CD14-positive monocyte (primary cell): Measurements from ENCODE around the gene MUC6. TPM values are rescaled to one million over a fixed set of nuclear protein-coding genes. Genes with fewer than 3 reads are reported as not detected.

ENCODE experiments used
- DNase-seq, 3 donors: peaks; one replicate each; pipeline ENCODE4 v3.0.0-alpha.2; 2011 to 2022
- H2AFZ ChIP-seq: 2 replicates; pipeline ENCODE4 v1.6.0; 2012; ENCODE audit warnings: mild to moderate bottlenecking, low read depth, low read length, inconsistent platforms; ENCODE audit not compliant: insufficient read depth, poor library complexity, severe bottlenecking
- H3K27ac ChIP-seq, 2 donors: 1 replicate in 1 of 2; 2 replicates in 1 of 2; pipeline ENCODE4 v1.5.1; 2012 to 2013; ENCODE audit warnings: low read length in 2 of 2, control low read depth in 1 of 2, inconsistent platforms in 1 of 2, low read depth in 1 of 2, mild to moderate bottlenecking in 1 of 2
- H3K27me3 ChIP-seq, 2 donors: one replicate each; pipeline versions ENCODE4 v1.6.0 to v1.6.1; 2011 to 2013; ENCODE audit warnings: low read length in 2 of 2; ENCODE audit not compliant: control insufficient read depth in 2 of 2, insufficient read depth in 2 of 2
- H3K36me3 ChIP-seq, 2 donors: replicated peaks in 1 of 2; 1 replicate in 1 of 2; 2 replicates in 1 of 2; pipeline versions ENCODE4 v1.5.1 to v1.6.1; 2012 to 2013; ENCODE audit warnings: low read length in 2 of 2, control low read depth in 1 of 2, inconsistent platforms in 1 of 2, mild to moderate bottlenecking in 1 of 2; ENCODE audit not compliant: insufficient read depth in 2 of 2, control insufficient read depth in 1 of 2
- H3K4me1 ChIP-seq, 2 donors: 1 replicate in 1 of 2; 2 replicates in 1 of 2; pipeline versions ENCODE4 v1.5.1 to v1.6.1; 2012 to 2013; ENCODE audit warnings: low read length in 2 of 2, control low read depth in 1 of 2, inconsistent platforms in 1 of 2, mild to moderate bottlenecking in 1 of 2, moderate library complexity in 1 of 2; ENCODE audit not compliant: insufficient read depth in 2 of 2, control insufficient read depth in 1 of 2
- H3K4me2 ChIP-seq: replicated peaks from 2 replicates; pipeline ENCODE3; 2012; ENCODE audit warnings: low read length, moderate library complexity, mild to moderate bottlenecking; ENCODE audit not compliant: poor library complexity, severe bottlenecking; ENCODE audit errors: extremely low read depth
- H3K4me3 ChIP-seq, 3 experiments: fragments of 200-600 bp in 1 of 3; sonication (generic) in 1 of 3; replicated peaks in 1 of 3; 1 replicate in 2 of 3; 2 replicates in 1 of 3; pipeline ENCODE4 v1.5.1; 2011 to 2013; ENCODE audit warnings: low read length in 3 of 3, mild to moderate bottlenecking in 3 of 3, control low read depth in 2 of 3, low read depth in 2 of 3, inconsistent platforms in 1 of 3, moderate library complexity in 1 of 3
- H3K79me2 ChIP-seq: 2 replicates; pipeline ENCODE4 v1.6.0; 2012; ENCODE audit warnings: mild to moderate bottlenecking, control low read depth, inconsistent platforms, low read length, moderate library complexity; ENCODE audit not compliant: insufficient read depth
- H3K9ac ChIP-seq: 2 replicates; pipeline ENCODE4 v1.6.0; 2017; ENCODE audit warnings: low read length, mild to moderate bottlenecking; ENCODE audit not compliant: insufficient read depth, poor library complexity, severe bottlenecking
- H3K9me3 ChIP-seq, 2 donors: replicated peaks in 1 of 2; 1 replicate in 1 of 2; 2 replicates in 1 of 2; pipeline versions ENCODE4 v1.5.1 to v1.6.1; 2012 to 2013; ENCODE audit warnings: low read length in 2 of 2, control low read depth in 1 of 2; ENCODE audit not compliant: control insufficient read depth in 1 of 2, insufficient read depth in 1 of 2
- H4K20me1 ChIP-seq: 2 replicates; pipeline ENCODE4 v1.6.0; 2012; ENCODE audit warnings: mild to moderate bottlenecking, low read length, control low read depth, moderate library complexity; ENCODE audit not compliant: insufficient read depth
- H3K27ac Mint-ChIP-seq, 7 donors: one replicate each; pipeline ENCODE4 v1.8.0; 2020; ENCODE audit warnings: mild to moderate bottlenecking in 7 of 7, mixed read lengths in 7 of 7, moderate library complexity in 6 of 7, inconsistent platforms in 2 of 7
- H3K27me3 Mint-ChIP-seq, 3 donors: one replicate each; pipeline ENCODE4 v1.8.0; 2021 to 2022; ENCODE audit warnings: low read depth in 3 of 3, mild to moderate bottlenecking in 3 of 3, mixed read lengths in 3 of 3, moderate library complexity in 3 of 3, inconsistent platforms in 1 of 3
- H3K36me3 Mint-ChIP-seq, 2 donors: one replicate each; pipeline ENCODE4 v1.8.0; 2020; ENCODE audit warnings: mixed read lengths in 2 of 2, inconsistent platforms in 1 of 2, mild to moderate bottlenecking in 1 of 2
- H3K4me1 Mint-ChIP-seq: one replicate; pipeline ENCODE4 v1.8.0; 2020; ENCODE audit warnings: mild to moderate bottlenecking, mixed read lengths
- H3K4me3 Mint-ChIP-seq, 2 donors: one replicate each; pipeline ENCODE4 v1.8.0; 2020; ENCODE audit warnings: mild to moderate bottlenecking in 2 of 2, mixed read lengths in 2 of 2, moderate library complexity in 1 of 2
- H3K9me3 Mint-ChIP-seq, 7 donors: one replicate each; pipeline ENCODE4 v1.8.0; 2020 to 2022; ENCODE audit warnings: mixed read lengths in 7 of 7, mild to moderate bottlenecking in 6 of 7, moderate library complexity in 6 of 7, inconsistent platforms in 2 of 7
- CTCF ChIP-seq: fragments of 200-600 bp; IDR thresholded peaks from one replicate; pipeline ENCODE4 v1.8.0; 2022; ENCODE audit warnings: antibody characterized with exemption, mild to moderate bottlenecking
- WGBS: methylation state at CpG from one replicate; pipeline ENCODE4 v1.1.5; 2013; ENCODE audit warnings: missing lambda C conversion rate; ENCODE audit not compliant: insufficient coverage; 5-methylcytosine and 5-hydroxymethylcytosine counted together
- intact Hi-C, 2 donors: fragments of 100-400 bp; cut with micrococcal nuclease; formaldehyde crosslinking; loops; one replicate each; pipeline versions ENCODE4 v1.15.0 to v1.15.1; 2023
- polyA plus RNA-seq, 3 donors: library from polyadenylated mRNA; depleted of rRNA in 1 of 3; unstranded in 2 of 3; stranded (reverse) in 1 of 3; fragments of 300-500 nt in 2 of 3; fragments of >200 nt in 1 of 3; fragmentation: Illumina TruSeq in 2 of 3; gene quantifications; 1 replicate in 2 of 3; 2 replicates in 1 of 3; pipeline ENCODE4 v1.2.3, GENCODE V29; 2012 to 2021

Gene MUC6
- polyA plus RNA-seq, 3 donors: not detected

DNA sequence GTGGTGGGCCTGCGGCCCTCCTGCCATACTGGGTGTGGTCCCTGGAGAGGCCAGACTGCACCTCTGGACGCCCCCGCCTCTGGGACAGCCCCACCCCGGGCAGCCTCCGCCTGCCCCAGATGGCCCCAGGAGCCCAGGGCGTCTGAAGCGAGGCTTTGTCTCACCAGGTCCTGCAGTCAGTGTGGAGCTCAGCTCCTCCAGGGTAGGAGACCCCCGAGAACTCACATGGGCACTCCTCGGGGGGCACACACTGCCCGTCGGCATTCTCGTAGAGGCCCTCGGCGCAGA, 10.4 kb downstream of the MUC6 start:
- H3K4me1 Mint-ChIP-seq: no peaks in the 10 kb centered on the region
- intact Hi-C loops: no loop called here
- H3K4me1 ChIP-seq: no peaks in the 10 kb centered on the region
- H3K27ac Mint-ChIP-seq: no peak overlapping the region
- no peaks in the 10 kb centered on the region for H3K36me3 ChIP-seq
- H2AFZ ChIP-seq: no peak overlapping the region
- H3K27me3 ChIP-seq: no peaks in the 10 kb centered on the region
- no peak for DNase-seq
- H3K4me3 Mint-ChIP-seq: no peak overlapping the region
- H3K4me2 ChIP-seq: no peak overlapping the region
- no peaks in the 10 kb centered on the region for H3K36me3 Mint-ChIP-seq
- no peak overlapping the region for H3K27ac ChIP-seq
- no peaks in the 10 kb centered on the region for H4K20me1 ChIP-seq
- peaks cover 0 to 3% (median 0%) of the 10 kb centered on the region in 3 donors for H3K27me3 Mint-ChIP-seq
- H3K79me2 ChIP-seq: no peaks in the 10 kb centered on the region
- no peaks in the 10 kb centered on the region for H3K9me3 ChIP-seq
- WGBS: 97% methylated on average over 14 of the region's 14 CpGs
- TF ChIP-seq CTCF: no peak
- H3K9me3 Mint-ChIP-seq: no peaks in the 10 kb centered on the region
- H3K9ac ChIP-seq: no peak overlapping the region
- H3K4me3 ChIP-seq: no peak overlapping the region

DNA sequence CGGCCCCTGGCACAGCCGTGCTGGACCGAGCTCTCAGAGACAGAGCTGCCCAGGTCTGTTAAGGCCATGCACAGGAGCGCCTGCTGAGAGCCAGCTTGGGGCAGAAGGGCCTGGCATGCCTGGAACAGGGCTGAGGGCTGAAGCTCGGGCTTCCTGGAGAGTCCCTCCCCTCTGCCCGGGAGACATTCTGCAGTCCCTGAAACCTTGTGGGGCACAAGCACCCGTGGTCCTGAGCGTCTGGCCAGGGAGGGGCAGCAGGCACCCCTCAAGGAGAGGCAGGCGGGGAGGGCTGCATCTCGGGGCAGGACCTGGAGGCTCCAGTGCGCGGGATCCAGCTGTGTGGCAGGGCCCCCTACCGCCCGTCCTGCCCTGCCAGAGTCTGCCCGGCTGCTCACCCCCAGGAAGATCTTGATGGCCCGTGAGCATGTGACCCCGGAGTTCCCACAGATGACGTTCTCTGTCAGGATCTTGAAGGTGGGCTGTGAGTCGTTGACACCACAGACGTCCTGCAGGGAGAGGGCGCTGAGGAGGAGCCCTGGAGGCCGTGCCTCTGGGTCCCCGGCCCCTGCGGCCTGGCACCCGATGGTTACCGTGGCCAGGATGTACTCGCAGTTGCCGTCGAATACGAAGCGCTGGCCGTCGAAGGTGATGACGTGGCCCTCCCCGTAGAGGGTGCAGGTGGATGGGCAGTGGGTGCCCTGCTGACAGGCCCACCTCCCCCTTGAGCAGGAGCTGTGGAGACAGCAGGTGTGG, 10.9 kb downstream of the MUC6 start:
- H4K20me1 ChIP-seq: no peaks in the 10 kb centered on the region
- no peak overlapping the region for H3K4me3 ChIP-seq
- no peaks in the 10 kb centered on the region for H3K4me1 ChIP-seq
- Mint-ChIP-seq H3K36me3 (no peaks in the 10 kb centered on the region), H3K4me1 (no peaks in the 10 kb centered on the region), H3K27me3 (peaks cover 0 to 3% (median 0%) of the 10 kb centered on the region in 3 donors), H3K27ac (no peak overlapping the region), H3K4me3 (no peak overlapping the region), H3K9me3 (no peaks in the 10 kb centered on the region)
- no peak for TF ChIP-seq CTCF
- no peak overlapping the region for H3K4me2 ChIP-seq
- H3K9me3 ChIP-seq: no peaks in the 10 kb centered on the region
- no peaks in the 10 kb centered on the region for H3K27me3 ChIP-seq
- intact Hi-C loops: no loop called here
- no peak overlapping the region for H3K9ac ChIP-seq
- no peaks in the 10 kb centered on the region for H3K36me3 ChIP-seq
- no peak for DNase-seq
- H3K79me2 ChIP-seq: no peaks in the 10 kb centered on the region
- H2AFZ ChIP-seq: no peak overlapping the region
- 82% methylated on average over 34 of the region's 35 CpGs for WGBS
- no peak overlapping the region for H3K27ac ChIP-seq
